Stimulated activated CD4-positive, alpha-beta T cell treated with anti-CD3 and anti-CD28 coated beads, TNF-alpha, amount 100 ng/mL, for 1 hour (primary cell): ENCODE measurements around the gene ERLEC1.
"Not testable (repeated sequence)": the region's sequence is repeated elsewhere in the genome, so short reads cannot be mapped to it uniquely, and the experiment has no call there.

ENCODE experiments used
- DNase-seq, 3 donors: peaks; one replicate each; pipeline ENCODE4 v3.0.0-alpha.2; 2020; ENCODE audit warnings: low read depth in 3 of 3, low spot score in 1 of 3

The ERLEC1 gene

GRCh38 chr2:53828331-53828730 is 41.5 kb downstream of the ERLEC1 start:
- no peak for DNase-seq

- DNase-seq, result no peak
Measured at GRCh38 chr2:53829273-53829979, 42.6 kb downstream of the ERLEC1 start.

- DNase-seq, result not testable (repeated sequence)
Measured at GRCh38 chr2:53829980-53830290, 43.1 kb downstream of the ERLEC1 start.

- DNase-seq, result no peak
Measured at GRCh38 chr2:53840580-53840979, 53.7 kb downstream of the ERLEC1 start.

GRCh38 chr2:53841651-53842050 is 54.8 kb downstream of the ERLEC1 start:
- not testable (repeated sequence) for DNase-seq

GRCh38 chr2:53842891-53843290 is 56.0 kb downstream of the ERLEC1 start:
- no peak for DNase-seq

- no peak for DNase-seq
Measured at GRCh38 chr2:53843595-53843994, 56.8 kb downstream of the ERLEC1 start.

GRCh38 chr2:53848062-53848461 is 61.2 kb downstream of the ERLEC1 start:
- DNase-seq, result no peak

GRCh38 chr2:53851052-53851757 is 64.4 kb downstream of the ERLEC1 start:
- not testable (repeated sequence) for DNase-seq

GRCh38 chr2:53852532-53852931 is 65.7 kb downstream of the ERLEC1 start:
- no peak for DNase-seq

- DNase-seq, result no peak
Measured at GRCh38 chr2:53854678-53855077, 67.8 kb downstream of the ERLEC1 start.

GRCh38 chr2:53856272-53856671 is 69.4 kb downstream of the ERLEC1 start:
- no peak for DNase-seq

- no peak for DNase-seq
Measured at GRCh38 chr2:53859206-53860181, 72.7 kb downstream of the ERLEC1 start, which contains the start of gene GPR75. Gene GPR75, minus strand, starts transcription at chr2:53859967. Its CDS starts 5,211 bp downstream, at chr2:53854756.

- no peak for DNase-seq
Measured at GRCh38 chr2:53861824-53862223, 75.0 kb downstream of the ERLEC1 start.

GRCh38 chr2:53863538-53864227 is 76.8 kb downstream of the ERLEC1 start:
- DNase-seq, result no peak

- no peak for DNase-seq
Measured at GRCh38 chr2:53865264-53865663, 78.4 kb downstream of the ERLEC1 start.

- no peak for DNase-seq
Measured at GRCh38 chr2:53865962-53866361, 79.1 kb downstream of the ERLEC1 start.

- no peak for DNase-seq
Measured at GRCh38 chr2:53867169-53867568, 80.3 kb downstream of the ERLEC1 start.

GRCh38 chr2:53867773-53868172 is 80.9 kb downstream of the ERLEC1 start:
- DNase-seq, result no peak
